H1 (cell line): Measurements from ENCODE around the gene POU2F1. TPM values are rescaled to one million over a fixed set of nuclear protein-coding genes. Genes with fewer than 3 reads are reported as not detected.

Experiments
- CTCF ChIA-PET: fragments of 300-600 bp; sonication (Branson Sonifier 250); formaldehyde crosslinking; loops from one replicate; lab custom pipeline; 2021; ENCODE audit not compliant: partially characterized antibody; lab: Charles Lee
- POLR2A ChIA-PET: fragments of 300-600 bp; sonication (Branson Sonifier 250); formaldehyde crosslinking; loops from one replicate; lab custom pipeline; 2021; ENCODE audit warnings: inconsistent platforms; ENCODE audit not compliant: partially characterized antibody; lab: Charles Lee
- DNase-seq, 2 experiments: peaks; one replicate each; pipeline versions ENCODE4 v3.0.0 to v3.0.0-alpha.2; 2010 to 2022; ENCODE audit warnings: low spot score in 2 of 2, low read depth in 1 of 2, mixed read lengths in 1 of 2
- FAIRE-seq: peaks from 2 replicates; lab custom pipeline; 2011; peaks lifted over from hg19 to GRCh38; lab: Jason Lieb, UNC
- H2AFZ ChIP-seq: 2 replicates; pipeline ENCODE4 v1.8.1; 2012; ENCODE audit warnings: low read length, inconsistent platforms
- H2AK5ac ChIP-seq: 2 replicates; pipeline ENCODE4 v1.6.1; 2013; ENCODE audit warnings: low read depth, low read length
- H2BK120ac ChIP-seq: replicated peaks from 2 replicates; pipeline ENCODE3; 2013; ENCODE audit warnings: low read depth, low read length, inconsistent platforms
- H2BK12ac ChIP-seq: 2 replicates; pipeline ENCODE4 v1.6.1; 2013; ENCODE audit warnings: low read depth, low read length
- H2BK15ac ChIP-seq: 2 replicates; pipeline ENCODE4 v1.6.1; 2013; ENCODE audit warnings: low read length
- H2BK20ac ChIP-seq: 2 replicates; pipeline ENCODE4 v1.6.1; 2013; ENCODE audit warnings: low read length
- H2BK5ac ChIP-seq: 2 replicates; pipeline ENCODE4 v1.6.1; 2013; ENCODE audit warnings: low read depth, low read length
- H3K14ac ChIP-seq: 2 replicates; pipeline ENCODE4 v1.6.1; 2013; ENCODE audit warnings: inconsistent platforms; ENCODE audit not compliant: insufficient read length
- H3K18ac ChIP-seq: 2 replicates; pipeline ENCODE4 v1.6.1; 2013; ENCODE audit warnings: low read length; ENCODE audit errors: extremely low read depth
- H3K23ac ChIP-seq: 2 replicates; pipeline ENCODE4 v1.6.1; 2013; ENCODE audit warnings: inconsistent platforms; ENCODE audit not compliant: insufficient read length
- H3K23me2 ChIP-seq: 2 replicates; pipeline ENCODE4 v1.6.1; 2013; ENCODE audit warnings: low read depth, low read length
- H3K27ac ChIP-seq: 2 replicates; pipeline ENCODE4 v1.6.1; 2011; ENCODE audit warnings: low read depth, low read length, inconsistent platforms
- H3K27me3 ChIP-seq, 4 experiments: replicated peaks in 1 of 4; 1 replicate in 1 of 4; 2 replicates in 3 of 4; pipeline versions ENCODE4 v1.6.1 to v1.8.1; 2011 to 2013; ENCODE audit warnings: low read length in 3 of 4, mild to moderate bottlenecking in 3 of 4, inconsistent platforms in 2 of 4, mixed read lengths in 2 of 4, moderate library complexity in 1 of 4; ENCODE audit not compliant: control insufficient read depth in 3 of 4, insufficient read depth in 3 of 4; ENCODE audit errors: extremely low read depth in 1 of 4
- H3K36me3 ChIP-seq, 4 experiments: 2 replicates each; pipeline versions ENCODE4 v1.6.1 to v1.8.1; 2011 to 2013; ENCODE audit warnings: mild to moderate bottlenecking in 4 of 4, low read length in 3 of 4, moderate library complexity in 2 of 4, control low read depth in 1 of 4, inconsistent platforms in 1 of 4; ENCODE audit not compliant: insufficient read depth in 4 of 4, control insufficient read depth in 2 of 4
- H3K4ac ChIP-seq: replicated peaks from 2 replicates; pipeline ENCODE3; 2013; ENCODE audit warnings: low read length, low read depth, mixed read lengths, inconsistent platforms; ENCODE audit not compliant: insufficient read length
- H3K4me1 ChIP-seq, 4 experiments: replicated peaks in 1 of 4; 1 replicate in 1 of 4; 2 replicates in 3 of 4; pipeline versions ENCODE4 v1.6.1 to v1.8.1; 2011 to 2013; ENCODE audit warnings: low read length in 3 of 4, inconsistent platforms in 2 of 4, mixed read lengths in 1 of 4; ENCODE audit not compliant: insufficient read depth in 4 of 4, control insufficient read depth in 3 of 4
- H3K4me2 ChIP-seq, 2 experiments: 2 replicates each; pipeline versions ENCODE4 v1.6.1 to v1.8.1; 2011 to 2013; ENCODE audit warnings: low read depth in 2 of 2, low read length in 2 of 2, control low read depth in 1 of 2, inconsistent platforms in 1 of 2, mild to moderate bottlenecking in 1 of 2; ENCODE audit not compliant: insufficient read depth in 1 of 2
- H3K4me3 ChIP-seq, 4 experiments: fragments of 200-600, 300-600 bp in 1 of 4; sonication (generic), shearing (Covaris generic), sonication (Bioruptor Twin) in 1 of 4; 2 replicates each; pipeline versions ENCODE4 v1.5.1 to v1.8.1; 2011 to 2016; ENCODE audit warnings: low read length in 4 of 4, low read depth in 3 of 4, control low read depth in 2 of 4, inconsistent platforms in 2 of 4, mild to moderate bottlenecking in 2 of 4, mixed read lengths in 1 of 4, moderate library complexity in 1 of 4; ENCODE audit not compliant: insufficient read depth in 2 of 4; ENCODE audit errors: extremely low read depth in 1 of 4
- H3K56ac ChIP-seq: replicated peaks from 2 replicates; pipeline ENCODE3; 2013; ENCODE audit warnings: low read depth, mild to moderate bottlenecking, mixed read lengths, low read length, inconsistent platforms; ENCODE audit not compliant: insufficient read length
- H3K79me1 ChIP-seq: 2 replicates; pipeline ENCODE4 v1.6.1; 2013; ENCODE audit warnings: low read depth, low read length, control low read depth
- H3K79me2 ChIP-seq, 2 experiments: 2 replicates each; pipeline versions ENCODE4 v1.6.1 to v1.8.1; 2012 to 2013; ENCODE audit warnings: low read length in 2 of 2, mild to moderate bottlenecking in 2 of 2, inconsistent platforms in 1 of 2; ENCODE audit not compliant: insufficient read depth in 2 of 2, control insufficient read depth in 1 of 2
- H3K9ac ChIP-seq, 4 experiments: replicated peaks in 1 of 4; 1 replicate in 1 of 4; 2 replicates in 3 of 4; pipeline versions ENCODE4 v1.6.1 to v1.8.1; 2011 to 2013; ENCODE audit warnings: low read depth in 3 of 4, low read length in 3 of 4, control low read depth in 2 of 4, mild to moderate bottlenecking in 2 of 4, moderate library complexity in 2 of 4, inconsistent platforms in 1 of 4; ENCODE audit errors: extremely low read depth in 1 of 4
- H3K9me3 ChIP-seq, 2 experiments: 2 replicates each; pipeline versions ENCODE4 v1.6.1 to v1.8.1; 2012 to 2013; ENCODE audit warnings: mild to moderate bottlenecking in 2 of 2, moderate library complexity in 2 of 2, control low read depth in 1 of 2, inconsistent platforms in 1 of 2, low read depth in 1 of 2, low read length in 1 of 2, mixed read lengths in 1 of 2; ENCODE audit not compliant: insufficient read depth in 2 of 2
- H4K20me1 ChIP-seq, 2 experiments: replicated peaks in 1 of 2; 2 replicates each; pipeline versions ENCODE3 to v1.8.1; 2011 to 2013; ENCODE audit warnings: inconsistent platforms in 2 of 2, low read length in 2 of 2, mild to moderate bottlenecking in 1 of 2; ENCODE audit not compliant: insufficient read depth in 2 of 2, control insufficient read depth in 1 of 2
- H4K5ac ChIP-seq: 2 replicates; pipeline ENCODE4 v1.6.1; 2013; ENCODE audit warnings: low read length, low read depth, mixed read lengths, inconsistent platforms; ENCODE audit not compliant: insufficient read length
- H4K8ac ChIP-seq: 2 replicates; pipeline ENCODE4 v1.8.0; 2013; ENCODE audit warnings: mild to moderate bottlenecking, moderate library complexity, low read length, inconsistent platforms; ENCODE audit not compliant: insufficient read depth; ENCODE audit errors: extremely low read depth
- H4K91ac ChIP-seq: replicated peaks from 2 replicates; pipeline ENCODE3; 2013; ENCODE audit warnings: low read length, mixed read lengths, inconsistent platforms; ENCODE audit not compliant: insufficient read length
- CREB1 ChIP-seq: IDR thresholded peaks from 2 replicates; pipeline ENCODE4 v1.6.1; 2012; ENCODE audit warnings: inconsistent platforms
- WGBS, 2 experiments: shearing (Covaris generic) in 1 of 2; methylation state at CpG; one replicate each; pipeline versions ENCODE4 v1.1.6 to v1.1.7; 2013 to 2015; ENCODE audit warnings: low lambda C conversion rate in 2 of 2, mixed read lengths in 2 of 2, inconsistent platforms in 1 of 2, low coverage in 1 of 2, missing lambda C conversion rate in 1 of 2; ENCODE audit not compliant: insufficient replicate concordance in 2 of 2, insufficient coverage in 1 of 2, insufficient read length in 1 of 2; ENCODE audit errors: extremely low coverage in 1 of 2, missing lambda C conversion rate in 1 of 2; 5-methylcytosine and 5-hydroxymethylcytosine counted together
- polyA plus RNA-seq, 7 experiments: library from polyadenylated mRNA; depleted of rRNA in 3 of 7; stranded (reverse) in 5 of 7; unstranded in 2 of 7; fragments of >200 nt in 5 of 7; fragments of 200-250 nt in 2 of 7; gene quantifications; 1 replicate in 5 of 7; 2 replicates in 1 of 7; 4 replicates in 1 of 7; pipeline versions ENCODE4 v1.2.1 to v1.2.3, GENCODE V29; 2011 to 2013; ENCODE audit warnings: missing spikeins in 2 of 7, mixed read lengths in 2 of 7
- total RNA-seq: library from RNA; stranded (reverse); fragmentation: NEBNext Ultra II Directional; extraction: Animal tissue kit (Norgen Biotek cat#: 25700); gene quantifications from 2 replicates; pipeline ENCODE4 v1.2.1, GENCODE V29; 2021

POU2F1 gene
- total and polyA plus RNA-seq, 2 of the 8 experiments (the other 6 are each of a cell fraction or from before 2014, with no cell fraction given) = 37.0 to 57.2 TPM

DNA sequence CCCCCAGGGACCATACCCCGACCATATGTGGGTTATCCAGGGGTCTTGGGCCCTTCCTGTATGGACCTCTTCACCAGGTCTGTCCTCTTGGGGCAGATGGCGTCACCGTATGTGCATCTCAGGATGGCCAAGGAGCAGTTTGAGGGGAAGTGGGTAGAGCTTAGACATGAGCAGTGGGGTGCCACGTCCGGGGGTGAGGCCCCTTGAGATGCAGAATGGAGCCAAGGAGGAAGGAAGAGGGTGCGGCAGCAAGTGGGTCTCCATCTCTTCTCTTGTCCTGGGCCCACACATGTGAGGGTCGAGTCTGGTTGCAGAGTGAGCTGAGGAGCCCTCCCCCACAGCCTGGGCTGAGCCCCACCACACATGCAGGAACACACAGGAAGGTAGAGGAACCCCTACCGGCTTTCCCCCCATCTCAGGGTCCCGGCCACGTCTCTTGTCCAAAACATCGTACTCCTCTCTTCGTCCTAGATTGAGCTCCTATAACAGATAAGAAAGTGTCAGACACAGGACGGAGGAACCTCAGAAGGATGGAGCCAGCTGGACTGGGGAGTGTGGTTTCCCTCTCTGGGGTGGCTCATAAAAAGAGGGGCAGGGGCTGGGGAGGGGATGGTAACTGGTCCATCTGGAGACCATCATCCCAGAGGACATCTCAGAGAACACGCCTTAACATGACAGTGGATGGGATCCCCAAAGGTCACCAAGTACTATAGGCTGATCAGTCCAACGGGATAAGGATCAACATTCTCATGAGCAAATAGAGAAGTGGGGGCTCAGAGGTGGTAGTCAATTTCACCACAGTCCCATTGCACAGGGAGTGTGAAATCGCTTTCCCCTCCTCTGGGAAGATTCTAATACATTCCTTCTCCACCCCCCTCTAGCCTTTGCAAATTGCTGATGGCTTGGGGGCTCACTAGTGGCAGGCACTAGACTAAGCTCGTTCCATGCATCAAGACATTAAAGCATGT lies 217.8 kb downstream of the POU2F1 start:
- Histone ChIP-seq H2BK120ac (no peak overlapping the region), H2BK20ac (no peak overlapping the region), H3K4me3 (peak overlapping the region in 3 of 4 experiments; percentile 45 to 59 (median 56); a peak in 5 of 8 replicates), H3K23ac (no peak overlapping the region), H3K4me2 (peak overlapping the region; percentile 78), H3K14ac (no peak overlapping the region), H3K79me1 (no peaks in the 10 kb centered on the region), H4K5ac (no peak overlapping the region), H3K79me2 (no peaks in the 10 kb centered on the region), H3K18ac (no peak overlapping the region), H2BK12ac (no peak overlapping the region), H3K4me1 (peaks cover 2 to 8% (median 4%) of the 10 kb centered on the region in 4 experiments; a peak in 6 of 7 replicates), H4K8ac (peak overlapping the region; percentile 3; the same call in 1 of the 2 replicates), H3K27me3 (peaks cover 3 to 38% (median 26%) of the 10 kb centered on the region in 4 experiments), H3K9me3 (no peaks in the 10 kb centered on the region), H3K4ac (no peak overlapping the region), H3K23me2 (peaks cover 7% of the 10 kb centered on the region; the same call in 1 of the 2 replicates), H4K91ac (peak overlapping the region; percentile 76), H2BK5ac (0 out of 2 replicates have a peak overlapping the region, but pooled peaks have one; percentile 39), H3K9ac (no peak overlapping the region), H2AFZ (0 out of 2 replicates have a peak overlapping the region, but pooled peaks have one; percentile 84), H3K56ac (no peak overlapping the region), H4K20me1 (no peaks in the 10 kb centered on the region), H2AK5ac (no peak overlapping the region), H3K27ac (no peak overlapping the region), H3K36me3 (no peaks in the 10 kb centered on the region), H2BK15ac (no peak overlapping the region)
- CTCF ChIA-PET = interaction anchor here (0.9 to 8.4 kb wide), 25 partner anchors 7 to 380 kb away, joined by 3 to 74 read pairs (median 6); partner anchors contain the start of gene CREG1
- no peak for FAIRE-seq
- WGBS, 2 experiments = 89% methylated on average over 17 of the region's 17 CpGs; no CpG with 5 or more reads in 1 of the 2 experiments
- TF ChIP-seq CREB1 = no peak
- POLR2A ChIA-PET = interaction anchor here (0.6 to 1.5 kb wide), 5 partner anchors 8 to 122 kb away, joined by 3 to 4 read pairs (median 4); no protein-coding TSS in a partner anchor
- DNase-seq = peak in 1 of 2 experiments; percentile 40
